ENCODE results near the gene CSTPP1.

The CSTPP1 gene

DNA sequence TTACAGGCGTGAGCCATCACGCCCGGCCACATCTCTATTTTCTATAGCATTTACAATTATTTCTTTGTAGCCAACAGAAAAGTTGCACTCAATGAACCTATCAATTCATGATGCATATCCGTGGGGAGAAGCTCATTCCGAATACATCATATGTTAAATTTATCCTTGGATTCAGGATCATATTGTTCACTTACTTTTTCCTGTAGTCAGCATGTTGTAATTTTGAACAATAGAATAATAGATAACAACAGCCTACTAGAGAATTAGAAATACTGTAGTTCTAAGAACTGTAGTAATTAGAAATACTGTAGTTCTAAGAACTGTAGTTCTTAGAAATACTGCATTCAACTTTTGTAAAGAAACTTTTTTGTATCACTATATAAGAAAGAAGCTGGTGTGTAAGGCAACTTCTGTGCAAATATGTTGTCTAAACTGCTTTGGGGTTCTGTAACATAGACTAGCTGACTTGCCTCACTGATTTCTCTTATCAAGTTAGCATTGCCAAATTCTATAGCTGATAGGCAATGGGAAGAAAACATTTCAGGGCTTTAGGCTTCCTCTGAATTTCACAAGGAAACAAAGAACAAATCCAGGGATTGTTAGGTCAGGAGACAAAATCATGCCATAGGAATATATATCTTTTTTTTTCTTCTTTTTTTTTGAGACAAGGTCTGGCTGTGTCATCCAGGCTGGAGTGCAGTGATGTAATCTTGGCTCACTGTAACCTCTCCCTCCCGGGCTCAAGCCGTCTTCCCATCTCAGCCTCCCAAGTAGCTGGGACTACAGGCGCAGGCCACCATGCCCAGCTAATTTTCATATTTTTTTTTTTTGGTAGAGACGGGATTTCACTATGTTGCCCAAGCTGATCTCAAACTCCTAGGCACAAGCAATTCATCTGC is 91.9 kb downstream of the CSTPP1 start:
- Histone ChIP-seq H3K9me3 (no peaks in the 10 kb centered on the region), H3K4me3 (ENCODE audit: low read depth, low read length) (no peak overlapping the region), H3K4me1 (no peaks in the 10 kb centered on the region), H3K36me3 (no peaks in the 10 kb centered on the region), H3K27me3 (no peaks in the 10 kb centered on the region)
- TF ChIP-seq, protein P1, sequence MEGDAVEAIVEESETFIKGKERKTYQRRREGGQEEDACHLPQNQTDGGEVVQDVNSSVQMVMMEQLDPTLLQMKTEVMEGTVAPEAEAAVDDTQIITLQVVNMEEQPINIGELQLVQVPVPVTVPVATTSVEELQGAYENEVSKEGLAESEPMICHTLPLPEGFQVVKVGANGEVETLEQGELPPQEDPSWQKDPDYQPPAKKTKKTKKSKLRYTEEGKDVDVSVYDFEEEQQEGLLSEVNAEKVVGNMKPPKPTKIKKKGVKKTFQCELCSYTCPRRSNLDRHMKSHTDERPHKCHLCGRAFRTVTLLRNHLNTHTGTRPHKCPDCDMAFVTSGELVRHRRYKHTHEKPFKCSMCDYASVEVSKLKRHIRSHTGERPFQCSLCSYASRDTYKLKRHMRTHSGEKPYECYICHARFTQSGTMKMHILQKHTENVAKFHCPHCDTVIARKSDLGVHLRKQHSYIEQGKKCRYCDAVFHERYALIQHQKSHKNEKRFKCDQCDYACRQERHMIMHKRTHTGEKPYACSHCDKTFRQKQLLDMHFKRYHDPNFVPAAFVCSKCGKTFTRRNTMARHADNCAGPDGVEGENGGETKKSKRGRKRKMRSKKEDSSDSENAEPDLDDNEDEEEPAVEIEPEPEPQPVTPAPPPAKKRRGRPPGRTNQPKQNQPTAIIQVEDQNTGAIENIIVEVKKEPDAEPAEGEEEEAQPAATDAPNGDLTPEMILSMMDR (IDR thresholded peaks at IDR 0.05; ENCODE audit: low read depth, low read length) = no peak
- no peak for DNase-seq

- Histone ChIP-seq H3K4me1 (no peaks in the 10 kb centered on the region), H3K27me3 (no peaks in the 10 kb centered on the region), H3K36me3 (no peaks in the 10 kb centered on the region), H3K4me3 (ENCODE audit: low read depth, low read length) (no peak overlapping the region), H3K9me3 (no peaks in the 10 kb centered on the region)
- TF ChIP-seq, protein P1 (IDR thresholded peaks at IDR 0.05; ENCODE audit: low read depth, low read length) = no peak
- DNase-seq = no peak
Measured at GRCh38 chr11:47033439-47033838, 96.9 kb downstream of the CSTPP1 start.

DNA sequence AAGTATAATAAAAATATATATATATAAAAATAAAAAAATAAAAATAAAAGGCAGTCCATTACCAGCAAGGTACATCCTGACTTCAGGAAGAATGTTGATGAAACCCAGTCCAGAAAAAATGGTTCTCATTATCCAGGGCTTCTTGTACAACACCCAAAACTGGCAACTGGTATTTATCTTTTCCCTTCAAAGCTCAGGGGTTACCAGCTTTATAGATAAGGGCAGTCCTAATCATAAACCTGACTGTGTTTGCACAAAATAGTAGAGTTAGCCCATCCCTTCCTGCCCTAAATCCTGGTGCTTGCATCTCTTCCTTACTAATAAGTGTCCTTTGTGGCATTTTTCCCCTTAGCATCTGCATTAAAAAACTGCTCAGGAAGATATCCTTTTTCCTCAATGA is 97.5 kb downstream of the CSTPP1 start:
- TF ChIP-seq, protein P1 (IDR thresholded peaks at IDR 0.05; ENCODE audit: low read depth, low read length) = no peak
- H3K36me3 ChIP-seq = no peaks in the 10 kb centered on the region

DNA sequence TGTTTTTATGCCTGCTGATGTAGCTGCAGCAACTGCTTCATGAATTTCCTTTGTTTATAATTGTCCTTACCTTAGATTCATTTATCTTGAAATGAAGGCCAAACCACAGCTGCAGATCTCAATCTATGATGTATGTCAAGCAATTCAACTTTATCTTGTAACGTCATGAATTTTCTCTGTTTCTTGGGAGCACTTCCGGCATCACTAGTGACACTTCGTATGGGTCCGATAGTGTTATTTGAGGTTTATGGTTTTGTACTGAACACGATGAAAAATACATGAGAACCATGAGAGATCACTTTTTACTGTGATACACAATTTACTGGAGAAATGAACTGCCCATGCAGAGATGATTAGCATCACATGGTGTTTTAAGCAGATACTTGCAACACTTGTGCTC is 98.5 kb downstream of the CSTPP1 start:
- H3K4me1 ChIP-seq = no peaks in the 10 kb centered on the region
- no peak for DNase-seq
- no peaks in the 10 kb centered on the region for H3K27me3 ChIP-seq
- H3K36me3 ChIP-seq = no peaks in the 10 kb centered on the region
- no peaks in the 10 kb centered on the region for H3K9me3 ChIP-seq
- H3K4me3 ChIP-seq (ENCODE audit: low read depth, low read length) = no peak overlapping the region
- TF ChIP-seq, protein P1 (IDR thresholded peaks at IDR 0.05; ENCODE audit: low read depth, low read length) = no peak

More for the DNA sequence above, 97.5 kb downstream of the CSTPP1 start:
- Histone ChIP-seq H3K4me3 (ENCODE audit: low read depth, low read length) (no peak overlapping the region), H3K4me1 (no peaks in the 10 kb centered on the region), H3K27me3 (no peaks in the 10 kb centered on the region), H3K9me3 (no peaks in the 10 kb centered on the region)
- DNase-seq = no peak

DNA sequence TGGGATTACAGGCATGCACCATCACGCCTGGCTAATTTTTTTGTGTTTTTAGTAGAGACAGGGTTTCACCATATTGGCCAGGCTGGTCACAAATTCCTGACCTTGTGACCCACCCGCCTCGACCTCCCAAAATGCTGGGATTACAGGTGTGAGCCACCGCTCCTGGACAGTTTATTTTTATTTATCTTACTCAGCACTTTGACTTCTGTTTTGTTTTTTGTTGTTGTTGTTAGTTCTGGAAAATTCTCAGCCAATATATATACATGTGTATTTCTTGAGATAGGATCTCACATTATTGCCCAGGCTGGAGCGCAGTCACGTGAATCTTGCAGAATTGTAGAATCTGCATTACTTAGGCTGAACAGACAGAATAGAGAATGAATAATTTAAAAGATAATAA is 107.6 kb downstream of the CSTPP1 start:
- Histone ChIP-seq H3K9me3 (no peaks in the 10 kb centered on the region), H3K27me3 (no peaks in the 10 kb centered on the region), H3K4me1 (no peaks in the 10 kb centered on the region), H3K36me3 (no peaks in the 10 kb centered on the region), H3K4me3 (ENCODE audit: low read depth, low read length) (no peak overlapping the region)
- no peak for DNase-seq
- TF ChIP-seq, protein P1 (IDR thresholded peaks at IDR 0.05; ENCODE audit: low read depth, low read length) = no peak

DNA sequence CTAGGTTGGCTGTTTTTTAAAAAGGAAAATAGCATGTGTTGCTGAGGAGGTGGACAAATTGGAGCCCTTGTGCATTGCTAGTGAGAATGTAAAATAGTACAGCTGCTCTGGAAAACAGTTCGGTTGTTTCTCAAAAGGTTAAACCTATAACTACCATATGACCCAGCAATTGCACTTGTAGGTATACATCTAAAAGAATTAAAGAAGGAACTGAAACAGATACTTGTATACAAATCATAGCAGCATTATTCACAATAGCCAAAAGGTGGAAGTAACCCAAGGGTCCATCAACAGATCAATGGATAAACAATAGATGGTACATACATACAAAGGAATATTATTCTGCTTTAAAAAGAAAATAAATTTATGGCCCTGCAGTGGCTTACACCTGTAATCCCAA is 111.4 kb downstream of the CSTPP1 start:
- no peak for DNase-seq
- Histone ChIP-seq H3K36me3 (no peaks in the 10 kb centered on the region), H3K27me3 (no peaks in the 10 kb centered on the region), H3K4me1 (no peaks in the 10 kb centered on the region), H3K9me3 (no peaks in the 10 kb centered on the region), H3K4me3 (ENCODE audit: low read depth, low read length) (no peak overlapping the region)
- TF ChIP-seq, protein P1 (IDR thresholded peaks at IDR 0.05; ENCODE audit: low read depth, low read length) = no peak
